HEK293 (cell line): Measurements from ENCODE around the gene NFKB1.

Experiments
- CTCF ChIP-seq: fragments of 450-650 bp; formaldehyde crosslinking; IDR thresholded peaks from 2 replicates; pipeline ENCODE4 v1.5.1; 2016; ENCODE audit warnings: missing biosample characterization, missing genetic modification characterization
- GFI1B ChIP-seq: fragments of 450-650 bp; formaldehyde crosslinking; IDR thresholded peaks from 2 replicates; pipeline ENCODE4 v1.5.1; 2016; ENCODE audit warnings: missing biosample characterization, missing genetic modification characterization
- REST ChIP-seq: fragments of 450-650 bp; formaldehyde crosslinking; IDR thresholded peaks from 2 replicates; pipeline ENCODE4 v1.5.1; 2016; ENCODE audit warnings: missing biosample characterization, missing genetic modification characterization
- SP3 ChIP-seq: fragments of 450-650 bp; formaldehyde crosslinking; IDR thresholded peaks from 2 replicates; pipeline ENCODE4 v1.5.1; 2016; ENCODE audit warnings: missing biosample characterization, missing genetic modification characterization
- ZBTB8A ChIP-seq: fragments of 450-650 bp; formaldehyde crosslinking; IDR thresholded peaks from 2 replicates; pipeline ENCODE4 v1.5.1; 2016; ENCODE audit warnings: missing biosample characterization, missing genetic modification characterization
- ZNF292 ChIP-seq: fragments of 450-650 bp; formaldehyde crosslinking; IDR thresholded peaks from 2 replicates; pipeline ENCODE4 v1.5.1; 2016; ENCODE audit warnings: low read depth, missing biosample characterization, missing genetic modification characterization, borderline replicate concordance
- ZNF335 ChIP-seq: fragments of 450-650 bp; formaldehyde crosslinking; conservative IDR thresholded peaks from 2 replicates; pipeline ENCODE4 v1.5.1; 2016; ENCODE audit warnings: missing biosample characterization, missing genetic modification characterization
- ZNF423 ChIP-seq: fragments of 450-650 bp; formaldehyde crosslinking; IDR thresholded peaks from 2 replicates; pipeline ENCODE4 v1.5.1; 2016; ENCODE audit warnings: missing biosample characterization, missing genetic modification characterization
- ZNF433 ChIP-seq: fragments of 450-650 bp; formaldehyde crosslinking; IDR thresholded peaks from 2 replicates; pipeline ENCODE4 v1.5.1; 2016; ENCODE audit warnings: missing biosample characterization, missing genetic modification characterization, low read depth
- ZNF555 ChIP-seq: fragments of 450-650 bp; formaldehyde crosslinking; conservative IDR thresholded peaks from 2 replicates; pipeline ENCODE4 v1.5.1; 2017; ENCODE audit warnings: missing biosample characterization, mild to moderate bottlenecking, missing genetic modification characterization, inconsistent platforms
- ZNF560 ChIP-seq: fragments of 450-650 bp; formaldehyde crosslinking; IDR thresholded peaks from 2 replicates; pipeline ENCODE4 v1.5.1; 2017; ENCODE audit warnings: missing biosample characterization, missing genetic modification characterization, borderline replicate concordance
- ZNF645 ChIP-seq: fragments of 450-650 bp; formaldehyde crosslinking; IDR thresholded peaks from 2 replicates; pipeline ENCODE4; 2016; ENCODE audit warnings: missing biosample characterization, missing genetic modification characterization
- ZSCAN30 ChIP-seq: fragments of 450-650 bp; IDR thresholded peaks from 2 replicates; pipeline ENCODE4 v1.5.1; 2018; ENCODE audit warnings: missing biosample characterization, mild to moderate bottlenecking, missing genetic modification characterization, moderate library complexity

- TF ChIP-seq REST (tag by site-specific recombination) = no peak
- TF ChIP-seq CTCF (tag by site-specific recombination) = no peak
- no peak for TF ChIP-seq ZNF423 (tag by site-specific recombination)
- TF ChIP-seq ZNF645 (tag by site-specific recombination) = no peak
- no peak for TF ChIP-seq ZSCAN30 (tag by site-specific recombination)
- TF ChIP-seq ZNF560 (tag by site-specific recombination) = no peak
- no peak for TF ChIP-seq ZBTB8A
- no peak for TF ChIP-seq ZNF555
- TF ChIP-seq GFI1B (tag by site-specific recombination) = no peak
- no peak for TF ChIP-seq ZNF433 (tag by site-specific recombination)
- no peak for TF ChIP-seq SP3
- TF ChIP-seq ZNF335 (tag by site-specific recombination) = no peak
- TF ChIP-seq ZNF292 (tag by site-specific recombination) = no peak
These were observed 20.9 kb downstream of the NFKB1 start for GRCh38 chr4:102522031-102522440.
